Dedifferentiated amniotic fluid mesenchymal stem cell (primary cell): Measurements from ENCODE around the gene DCPS.
"Not testable (repeated sequence)": the region's sequence is repeated elsewhere in the genome, so short reads cannot be mapped to it uniquely, and the experiment has no call there.

Source experiments
- DNase-seq: peaks from one replicate; pipeline ENCODE4 v3.0.0-alpha.2; 2016; ENCODE audit errors: extremely low spot score

The DCPS gene

DNA sequence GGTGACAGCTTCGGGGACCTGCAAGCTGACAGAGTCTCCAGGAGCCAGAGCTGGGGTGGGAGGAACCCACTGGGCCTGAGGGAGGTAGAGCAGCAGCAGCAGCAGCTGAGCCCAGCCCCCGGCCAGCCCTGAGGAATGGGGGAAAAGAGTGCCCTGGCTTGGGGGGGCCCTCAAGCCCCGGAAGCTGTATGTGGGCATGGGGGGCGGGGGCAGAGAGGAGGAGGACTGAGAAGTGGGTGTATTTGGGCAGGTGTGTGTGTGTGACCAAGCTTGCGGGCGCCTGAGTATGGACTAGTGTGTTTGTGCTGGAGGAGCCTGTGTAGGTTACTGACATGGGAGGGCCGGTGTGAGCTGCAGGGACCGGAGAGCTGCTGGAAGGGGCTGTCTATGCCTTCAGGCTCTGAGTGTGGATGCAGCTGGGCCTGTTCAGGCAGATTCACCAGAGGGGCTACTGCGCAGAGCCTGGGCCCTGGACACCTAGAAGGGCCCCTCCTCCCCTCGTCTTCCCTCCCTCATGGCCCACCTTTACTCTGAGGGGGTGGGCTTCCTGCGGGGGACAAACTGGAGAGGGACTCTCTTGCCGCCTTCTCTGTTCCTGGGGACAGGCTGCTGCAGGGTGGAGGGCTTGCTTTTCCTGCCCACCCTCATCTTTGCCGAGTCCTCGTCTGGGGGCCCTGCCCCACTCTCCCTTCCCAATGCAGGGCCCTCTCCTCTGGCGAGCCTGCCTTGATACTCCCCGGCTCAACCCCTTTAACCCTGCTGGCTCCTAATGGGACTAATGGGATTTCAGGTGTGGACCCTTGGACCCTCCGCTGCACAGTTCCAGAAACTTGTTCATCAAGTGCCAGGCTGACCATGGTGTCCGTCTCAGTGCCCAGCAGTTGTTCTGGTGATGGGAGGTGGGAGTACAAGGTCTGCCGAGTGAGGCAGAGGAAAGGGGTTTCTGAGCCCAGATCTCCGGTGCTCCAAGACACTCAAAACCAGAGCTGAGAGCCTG, 79.8 kb downstream of the DCPS start:
- DNase-seq = no peak

GRCh38 chr11:126384449-126385070, 80.7 kb downstream of the DCPS start:
- no peak for DNase-seq

GRCh38 chr11:126385991-126386728, 82.3 kb downstream of the DCPS start:
- DNase-seq = no peak

DNA sequence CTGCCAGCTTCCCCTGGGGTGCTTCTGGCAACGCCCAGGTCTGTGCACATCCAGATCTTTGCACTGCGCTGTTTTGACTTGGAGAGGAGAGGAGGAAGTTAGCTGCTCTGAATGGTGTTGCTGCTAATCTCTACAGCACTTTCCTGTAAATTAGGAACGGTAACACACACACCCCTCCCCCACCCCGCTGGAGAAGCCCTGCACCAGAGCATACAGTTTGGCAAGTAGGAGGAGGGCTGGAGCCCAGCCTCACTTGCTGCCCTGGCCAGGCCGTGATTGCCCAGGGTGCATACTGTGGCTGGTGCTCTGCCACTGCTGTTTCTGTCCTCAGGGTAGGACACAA, 82.8 kb downstream of the DCPS start:
- not testable (repeated sequence) for DNase-seq

DNA sequence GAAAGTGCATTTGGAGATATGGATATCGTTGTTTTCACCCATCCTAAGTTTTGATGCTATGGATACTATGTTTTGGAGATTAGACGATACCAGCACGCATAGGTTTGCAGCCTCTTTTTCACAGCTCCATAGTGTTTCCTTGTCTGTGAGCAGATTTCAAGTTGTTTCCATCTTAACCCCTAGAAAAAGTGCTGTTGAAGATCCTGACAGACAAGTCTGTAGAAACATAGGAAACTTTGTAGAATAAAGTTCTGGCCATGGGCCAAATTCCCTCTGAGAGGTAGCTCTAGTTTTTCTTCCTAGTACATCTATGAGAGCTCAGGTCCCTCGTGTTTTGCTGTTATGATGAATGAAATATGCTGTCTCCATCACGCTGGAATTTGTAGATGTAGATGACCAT, 84.0 kb downstream of the DCPS start:
- DNase-seq = no peak

DNA sequence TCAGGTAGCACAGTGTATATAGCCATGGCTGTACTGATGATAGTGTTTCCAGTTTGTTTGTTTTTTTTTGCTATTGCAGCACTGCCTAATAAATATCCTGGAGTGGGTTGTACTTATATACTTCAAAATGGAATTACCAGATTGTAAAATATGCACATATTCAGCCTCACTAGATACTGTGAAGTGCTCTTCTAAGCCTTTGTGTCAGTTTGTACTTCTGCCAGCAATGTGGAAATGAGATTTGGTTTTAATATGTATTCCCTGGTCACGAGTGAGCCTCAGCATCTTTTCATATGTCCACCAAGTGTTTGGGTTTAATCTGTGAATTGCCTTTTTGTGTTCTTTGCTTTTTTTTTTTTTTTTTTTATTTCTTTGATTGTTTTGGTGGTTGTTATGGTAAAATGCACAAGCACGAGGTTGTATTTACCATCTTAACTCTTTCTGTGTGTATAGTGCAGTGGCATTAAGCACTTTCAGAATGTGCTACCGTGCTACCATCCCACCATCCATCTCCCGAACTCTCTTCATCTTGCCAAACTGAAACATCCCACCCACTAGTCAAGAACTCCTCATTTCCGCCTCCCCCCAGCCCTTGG, 86.5 kb downstream of the DCPS start:
- DNase-seq = no peak

- DNase-seq = no peak
These were observed 87.6 kb downstream of the DCPS start for GRCh38 chr11:126391286-126391954.

- no peak for DNase-seq
These were observed 88.2 kb downstream of the DCPS start for GRCh38 chr11:126391970-126392632.

DNA sequence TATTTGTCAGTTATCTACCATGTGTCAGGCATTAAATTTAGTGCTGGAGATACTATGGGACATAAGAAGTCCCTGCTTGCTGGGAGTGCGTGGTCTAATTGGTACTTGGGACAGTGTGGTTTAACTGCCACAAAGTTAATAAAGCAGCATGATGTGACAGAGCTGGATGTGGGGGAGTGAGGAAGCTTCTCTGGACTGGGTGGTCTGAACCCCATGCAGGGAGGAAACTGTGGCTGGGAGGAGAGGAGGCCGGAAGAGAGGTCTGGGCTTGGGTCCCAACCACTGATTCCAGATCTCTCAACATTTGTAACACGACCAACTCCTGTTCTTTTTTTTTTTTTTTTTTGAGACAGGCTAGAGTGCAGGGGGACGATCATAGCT, 88.8 kb downstream of the DCPS start:
- DNase-seq = no peak

DNA sequence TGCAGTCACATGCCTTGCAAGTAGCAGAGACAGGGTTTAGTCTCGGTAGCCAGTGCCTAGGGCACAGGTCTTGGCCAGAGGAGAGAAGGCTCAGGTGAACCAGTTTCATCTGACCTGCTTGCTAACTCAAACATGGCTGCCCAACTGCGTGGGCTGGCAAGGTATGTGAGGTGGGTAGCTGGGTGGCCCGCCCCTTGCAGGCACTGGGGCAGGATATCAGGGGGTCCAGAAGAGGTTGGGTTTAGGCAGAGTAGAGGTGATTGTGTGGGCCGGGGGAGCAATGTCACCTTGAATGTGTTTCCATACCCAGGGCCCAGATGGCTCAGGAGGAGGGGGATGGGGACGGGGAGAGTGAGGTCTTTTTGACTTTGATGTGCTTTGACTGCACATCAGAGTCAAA, 89.3 kb downstream of the DCPS start:
- DNase-seq = no peak

DNA sequence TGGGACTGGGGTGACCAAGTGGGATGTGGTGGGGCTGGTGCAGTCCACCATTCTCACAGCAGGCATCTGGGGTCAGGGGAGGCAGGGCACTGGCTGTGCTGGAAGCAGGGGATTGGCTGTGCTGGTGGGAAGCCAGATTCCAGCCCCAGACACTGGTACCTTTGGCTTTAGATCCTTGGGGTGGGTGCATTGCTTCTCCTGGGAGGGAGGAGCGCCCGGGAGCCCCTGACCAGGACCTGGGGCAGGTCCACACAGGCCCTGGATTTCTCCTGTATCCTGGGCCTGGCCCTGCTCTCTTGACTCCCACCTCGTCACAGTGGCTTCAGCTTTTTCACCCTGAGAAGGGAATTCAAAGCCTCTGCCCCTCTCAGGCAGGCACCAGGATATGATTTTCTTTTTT, 90.2 kb downstream of the DCPS start:
- no peak for DNase-seq

- not testable (repeated sequence) for DNase-seq
These were observed 90.8 kb downstream of the DCPS start for GRCh38 chr11:126394634-126395072.
